ENCODE measurements around the gene HDAC8. TPM values are rescaled to one million over a fixed set of nuclear protein-coding genes. Genes with fewer than 3 reads are reported as not detected.
"Not testable (repeated sequence)": the region's sequence is repeated elsewhere in the genome, so short reads cannot be mapped to it uniquely, and the experiment has no call there.

HDAC8 gene
- total RNA-seq, 1 donor from 2014 or later: 23.0 TPM

DNA sequence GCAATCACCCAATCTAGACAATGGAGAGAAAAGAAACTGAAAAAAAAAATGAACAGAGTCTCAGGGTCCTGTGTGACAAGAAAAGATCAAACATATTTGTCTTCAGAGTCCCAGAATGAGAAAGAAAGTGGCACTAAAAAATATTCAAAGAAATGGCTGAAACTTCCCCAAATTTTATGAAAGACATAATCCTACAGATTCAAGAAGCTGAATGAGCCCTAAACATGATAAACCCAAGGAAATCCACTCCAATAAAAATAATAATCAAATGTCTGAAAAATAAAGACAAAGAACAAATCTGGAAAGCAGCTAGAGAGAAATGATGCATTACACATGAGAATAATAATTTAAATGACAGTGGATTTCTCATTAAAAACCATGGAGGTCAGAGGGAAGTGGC lies 136.6 kb downstream of the HDAC8 start:
- H3K9me3 Mint-ChIP-seq (ENCODE audit: low read depth): peaks cover 41% of the 10 kb centered on the region
- H3K36me3 Mint-ChIP-seq (ENCODE audit: low read depth): peaks cover 31% of the 10 kb centered on the region
- TF ChIP-seq, protein P1, sequence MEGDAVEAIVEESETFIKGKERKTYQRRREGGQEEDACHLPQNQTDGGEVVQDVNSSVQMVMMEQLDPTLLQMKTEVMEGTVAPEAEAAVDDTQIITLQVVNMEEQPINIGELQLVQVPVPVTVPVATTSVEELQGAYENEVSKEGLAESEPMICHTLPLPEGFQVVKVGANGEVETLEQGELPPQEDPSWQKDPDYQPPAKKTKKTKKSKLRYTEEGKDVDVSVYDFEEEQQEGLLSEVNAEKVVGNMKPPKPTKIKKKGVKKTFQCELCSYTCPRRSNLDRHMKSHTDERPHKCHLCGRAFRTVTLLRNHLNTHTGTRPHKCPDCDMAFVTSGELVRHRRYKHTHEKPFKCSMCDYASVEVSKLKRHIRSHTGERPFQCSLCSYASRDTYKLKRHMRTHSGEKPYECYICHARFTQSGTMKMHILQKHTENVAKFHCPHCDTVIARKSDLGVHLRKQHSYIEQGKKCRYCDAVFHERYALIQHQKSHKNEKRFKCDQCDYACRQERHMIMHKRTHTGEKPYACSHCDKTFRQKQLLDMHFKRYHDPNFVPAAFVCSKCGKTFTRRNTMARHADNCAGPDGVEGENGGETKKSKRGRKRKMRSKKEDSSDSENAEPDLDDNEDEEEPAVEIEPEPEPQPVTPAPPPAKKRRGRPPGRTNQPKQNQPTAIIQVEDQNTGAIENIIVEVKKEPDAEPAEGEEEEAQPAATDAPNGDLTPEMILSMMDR (IDR thresholded peaks at IDR 0.05): no peak
- H3K4me1 Mint-ChIP-seq (ENCODE audit: low read depth): no peaks in the 10 kb centered on the region
- H3K27me3 Mint-ChIP-seq (ENCODE audit: low read depth): no peaks in the 10 kb centered on the region
- H3K4me3 Mint-ChIP-seq (ENCODE audit: unreplicated experiment): no peak overlapping the region
- no peak for DNase-seq (ENCODE audit: low spot score)
- H3K27ac Mint-ChIP-seq (ENCODE audit: unreplicated experiment): no peak overlapping the region

DNA sequence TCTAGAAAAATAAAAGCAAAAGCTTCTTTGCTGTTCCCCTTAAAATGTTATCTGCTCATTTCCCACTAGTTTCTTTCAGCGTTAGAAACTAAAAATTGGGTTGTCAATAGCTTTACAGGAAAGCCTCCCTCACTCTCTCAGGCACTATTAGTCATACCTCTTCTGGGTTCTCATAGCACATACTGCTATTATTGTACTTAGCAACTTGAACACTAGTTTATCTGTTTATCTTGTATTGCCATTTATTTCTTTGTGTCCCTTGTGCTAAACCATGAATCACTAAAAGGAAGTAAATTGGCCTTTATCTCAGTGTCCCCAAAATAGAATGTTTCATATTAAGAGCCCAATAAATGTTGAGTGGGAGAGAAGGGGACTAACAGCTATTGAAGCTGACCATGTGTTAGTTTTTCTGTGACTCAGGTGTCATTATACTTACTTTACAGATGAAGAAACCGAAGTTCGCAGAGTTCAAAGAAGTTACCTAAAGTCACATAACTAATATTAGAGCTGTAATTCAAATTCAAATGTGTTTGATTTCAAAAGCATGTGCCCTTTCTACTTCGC lies 142.2 kb downstream of the HDAC8 start:
- TF ChIP-seq, protein P1 (IDR thresholded peaks at IDR 0.05): no peak
- no peak for DNase-seq (ENCODE audit: low spot score)
- Mint-ChIP-seq H3K9me3 (ENCODE audit: low read depth) (peaks cover 19% of the 10 kb centered on the region), H3K27me3 (ENCODE audit: low read depth) (no peaks in the 10 kb centered on the region), H3K36me3 (ENCODE audit: low read depth) (peaks cover 9% of the 10 kb centered on the region), H3K4me1 (ENCODE audit: low read depth) (no peaks in the 10 kb centered on the region), H3K4me3 (ENCODE audit: unreplicated experiment) (no peak overlapping the region), H3K27ac (ENCODE audit: unreplicated experiment) (no peak overlapping the region)

DNA sequence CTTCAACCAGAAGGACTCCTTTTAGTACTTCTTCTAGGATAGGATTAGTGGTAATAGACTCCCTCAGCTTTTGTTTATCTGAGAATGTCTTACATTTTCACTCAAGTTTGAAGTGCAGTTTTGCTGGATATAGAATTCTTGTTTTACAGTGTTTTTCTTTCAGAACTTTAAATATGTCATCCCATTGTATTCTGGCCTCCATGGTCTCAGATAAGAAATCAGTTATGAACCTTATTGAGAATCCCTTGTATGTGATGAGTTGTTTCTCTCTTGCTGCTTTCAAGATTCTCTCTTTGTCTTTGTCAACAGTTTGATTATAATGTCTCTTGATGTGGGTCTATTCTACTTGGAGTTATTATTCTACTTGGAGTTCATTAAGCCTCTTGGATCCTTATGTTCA lies 150.8 kb downstream of the HDAC8 start:
- H3K36me3 Mint-ChIP-seq (ENCODE audit: low read depth): peaks cover 32% of the 10 kb centered on the region
- TF ChIP-seq, protein P1 (IDR thresholded peaks at IDR 0.05): no peak
- H3K27ac Mint-ChIP-seq (ENCODE audit: unreplicated experiment): no peak overlapping the region
- H3K4me3 Mint-ChIP-seq (ENCODE audit: unreplicated experiment): no peak overlapping the region
- no peaks in the 10 kb centered on the region for H3K4me1 Mint-ChIP-seq (ENCODE audit: low read depth)
- no peaks in the 10 kb centered on the region for H3K27me3 Mint-ChIP-seq (ENCODE audit: low read depth)
- no peak for DNase-seq (ENCODE audit: low spot score)
- H3K9me3 Mint-ChIP-seq (ENCODE audit: low read depth): peaks cover 82% of the 10 kb centered on the region

DNA sequence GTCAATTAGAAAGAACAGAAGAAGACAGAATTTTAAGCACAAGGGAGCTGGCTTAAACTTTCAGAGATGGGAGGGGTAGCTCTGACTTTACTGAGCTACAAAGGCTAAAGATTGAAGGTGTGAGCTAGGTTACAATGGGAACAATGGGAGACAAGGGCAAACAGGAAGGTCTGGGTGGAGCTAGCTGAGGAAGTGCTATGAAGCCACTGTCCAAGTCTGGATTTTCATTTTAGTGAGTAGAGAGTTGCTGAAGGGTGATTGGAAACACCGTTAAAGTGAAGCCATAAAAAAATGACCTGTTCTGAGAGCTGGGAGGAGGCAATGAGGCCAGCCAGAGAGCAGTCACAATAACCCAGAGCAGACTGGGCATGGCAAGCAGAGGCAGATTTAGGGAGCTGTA lies 162.7 kb downstream of the HDAC8 start:
- H3K9me3 Mint-ChIP-seq (ENCODE audit: low read depth): peaks cover 5% of the 10 kb centered on the region
- H3K27me3 Mint-ChIP-seq (ENCODE audit: low read depth): no peaks in the 10 kb centered on the region
- H3K4me3 Mint-ChIP-seq (ENCODE audit: unreplicated experiment): no peak overlapping the region
- H3K27ac Mint-ChIP-seq (ENCODE audit: unreplicated experiment): no peak overlapping the region
- H3K36me3 Mint-ChIP-seq (ENCODE audit: low read depth): peaks cover 3% of the 10 kb centered on the region
- H3K4me1 Mint-ChIP-seq (ENCODE audit: low read depth): no peaks in the 10 kb centered on the region
- no peak for DNase-seq (ENCODE audit: low spot score)
- TF ChIP-seq, protein P1 (IDR thresholded peaks at IDR 0.05): no peak

DNA sequence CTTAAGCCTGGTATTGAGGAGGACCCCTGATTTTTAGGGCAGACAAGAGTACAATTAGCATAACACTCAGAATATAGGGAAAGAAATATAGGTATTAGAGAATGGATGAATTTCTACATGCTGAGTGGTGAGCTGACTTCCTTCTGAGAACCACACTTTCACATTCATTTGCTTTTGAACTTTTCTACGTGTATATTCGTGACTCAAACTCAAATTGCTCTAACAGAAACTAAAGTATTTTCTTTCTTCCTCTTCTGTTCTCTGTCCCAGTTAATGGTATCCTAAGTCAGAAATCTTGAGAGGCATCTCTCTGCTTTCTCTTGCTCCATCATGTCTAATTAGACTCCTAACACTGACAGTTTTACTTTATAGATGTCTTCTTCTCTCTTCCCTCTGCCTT lies 163.8 kb downstream of the HDAC8 start:
- H3K36me3 Mint-ChIP-seq (ENCODE audit: low read depth): peaks cover 3% of the 10 kb centered on the region
- no peak overlapping the region for H3K27ac Mint-ChIP-seq (ENCODE audit: unreplicated experiment)
- peaks cover 5% of the 10 kb centered on the region for H3K9me3 Mint-ChIP-seq (ENCODE audit: low read depth)
- DNase-seq (ENCODE audit: low spot score): no peak
- no peak overlapping the region for H3K4me3 Mint-ChIP-seq (ENCODE audit: unreplicated experiment)
- TF ChIP-seq, protein P1 (IDR thresholded peaks at IDR 0.05): no peak
- H3K27me3 Mint-ChIP-seq (ENCODE audit: low read depth): no peaks in the 10 kb centered on the region
- H3K4me1 Mint-ChIP-seq (ENCODE audit: low read depth): no peaks in the 10 kb centered on the region

DNA sequence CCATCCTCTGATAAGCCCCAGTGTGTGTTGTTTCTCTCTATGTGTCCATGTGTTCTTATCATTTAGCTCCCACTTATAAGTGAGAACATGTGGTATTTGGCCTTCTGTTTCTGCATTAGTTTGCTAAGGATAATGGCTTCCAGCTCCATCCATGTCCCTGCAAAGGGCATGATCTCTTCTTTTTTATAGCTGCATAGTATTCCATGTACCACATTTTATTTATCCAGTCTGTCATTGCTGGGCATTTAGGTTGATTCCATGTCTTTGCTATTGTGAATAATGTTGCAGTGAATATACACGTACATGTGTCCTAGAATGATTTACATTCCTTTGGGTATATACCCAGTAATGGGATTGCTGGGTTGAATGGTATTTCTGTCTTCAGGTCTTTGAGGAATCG lies 167.5 kb downstream of the HDAC8 start:
- H3K9me3 Mint-ChIP-seq (ENCODE audit: low read depth); H3K27me3 Mint-ChIP-seq (ENCODE audit: low read depth); H3K4me1 Mint-ChIP-seq (ENCODE audit: low read depth); H3K4me3 Mint-ChIP-seq (ENCODE audit: unreplicated experiment); H3K36me3 Mint-ChIP-seq (ENCODE audit: low read depth); H3K27ac Mint-ChIP-seq (ENCODE audit: unreplicated experiment); DNase-seq (ENCODE audit: low spot score): not testable (repeated sequence)
